OCI-M1 (cell line): ENCODE results near the gene PODN.

Source experiments
- DNase-seq: peaks from one replicate; lab custom pipeline; 2025; lab: John Stamatoyannopoulos, UW

Gene PODN

DNA sequence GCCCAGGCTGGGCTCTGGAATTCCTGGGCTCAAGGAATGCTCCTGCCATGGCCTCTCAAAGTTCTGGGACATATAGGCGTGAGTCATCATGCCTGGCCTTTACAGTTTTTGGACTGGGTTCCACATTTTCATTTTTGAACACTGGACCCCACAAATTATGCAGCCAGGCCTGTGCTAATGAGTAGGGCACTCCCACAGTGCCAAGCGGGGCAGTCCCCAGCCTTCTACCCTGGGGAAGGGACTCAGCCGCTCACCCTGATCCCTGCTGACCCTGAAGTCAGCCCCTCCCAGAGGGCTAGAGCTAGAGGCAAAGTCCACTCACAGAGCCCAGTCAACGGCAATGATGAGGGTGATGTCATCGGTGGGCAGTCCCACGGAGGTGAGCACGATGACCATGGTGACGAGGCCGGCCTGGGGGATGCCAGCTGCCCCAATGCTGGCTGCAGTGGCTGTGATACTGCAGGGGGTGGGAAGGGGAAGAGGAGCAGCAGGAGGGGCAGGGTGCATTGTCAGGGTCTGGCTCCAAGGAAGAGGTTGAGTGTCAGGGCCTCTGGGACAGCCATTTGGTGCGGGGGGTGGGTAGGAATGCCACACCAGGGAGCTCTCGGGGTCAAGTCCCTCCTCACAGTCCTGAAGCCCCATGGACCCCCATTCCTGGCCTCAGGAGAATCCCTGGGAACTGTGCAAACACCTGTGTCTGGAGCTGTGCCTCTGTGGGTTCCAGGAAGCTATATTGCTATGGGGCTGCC is 27.6 kb downstream of the PODN start:
- DNase-seq = no peak

DNA sequence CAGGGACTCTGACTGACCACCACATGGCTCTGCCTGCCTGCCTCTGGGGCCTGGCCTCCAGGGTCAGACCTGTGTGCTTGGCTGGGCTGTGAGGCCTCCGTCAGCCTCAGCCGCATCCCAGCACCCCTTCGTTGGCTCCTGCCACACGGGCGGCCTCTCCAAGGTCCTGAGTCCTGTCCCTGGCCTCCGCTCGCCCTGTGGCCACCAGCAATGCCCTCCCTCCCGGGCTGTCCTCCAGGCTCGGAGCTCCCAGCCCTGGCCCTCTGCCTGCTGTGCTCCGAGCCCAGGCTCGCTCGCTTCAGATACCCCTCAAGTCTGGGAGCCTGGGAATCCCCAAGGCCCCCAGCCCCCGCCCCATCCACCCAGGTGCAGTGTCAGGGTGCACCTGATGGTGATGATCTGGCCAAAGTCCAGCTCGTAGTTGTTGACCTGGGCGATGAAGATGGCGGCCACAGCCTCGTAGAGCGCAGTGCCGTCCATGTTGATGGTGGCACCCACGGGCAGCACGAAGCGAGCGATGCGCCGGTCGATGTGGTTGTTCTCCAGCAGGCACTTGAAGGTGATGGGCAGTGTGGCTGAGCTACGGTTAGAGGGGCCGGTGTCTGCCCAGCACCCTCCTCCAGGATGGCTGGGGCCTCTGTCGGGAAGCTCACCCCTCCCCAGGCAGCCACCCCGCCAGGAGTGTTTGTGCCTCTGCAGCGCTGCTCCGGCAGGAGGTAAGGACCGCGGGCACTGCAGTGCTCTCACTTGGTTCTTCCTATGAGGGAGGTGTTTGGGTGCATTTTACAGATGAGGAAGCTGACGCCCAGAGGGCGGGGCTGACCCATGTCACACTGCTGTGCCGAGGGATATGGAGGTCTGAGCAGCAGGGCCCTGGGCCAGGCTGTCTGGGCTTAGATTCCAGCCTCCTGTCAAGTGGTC is 28.5 kb downstream of the PODN start:
- DNase-seq = no peak

GRCh38 chr1:53091841-53092645 is 30.0 kb downstream of the PODN start:
- DNase-seq = no peak

DNA sequence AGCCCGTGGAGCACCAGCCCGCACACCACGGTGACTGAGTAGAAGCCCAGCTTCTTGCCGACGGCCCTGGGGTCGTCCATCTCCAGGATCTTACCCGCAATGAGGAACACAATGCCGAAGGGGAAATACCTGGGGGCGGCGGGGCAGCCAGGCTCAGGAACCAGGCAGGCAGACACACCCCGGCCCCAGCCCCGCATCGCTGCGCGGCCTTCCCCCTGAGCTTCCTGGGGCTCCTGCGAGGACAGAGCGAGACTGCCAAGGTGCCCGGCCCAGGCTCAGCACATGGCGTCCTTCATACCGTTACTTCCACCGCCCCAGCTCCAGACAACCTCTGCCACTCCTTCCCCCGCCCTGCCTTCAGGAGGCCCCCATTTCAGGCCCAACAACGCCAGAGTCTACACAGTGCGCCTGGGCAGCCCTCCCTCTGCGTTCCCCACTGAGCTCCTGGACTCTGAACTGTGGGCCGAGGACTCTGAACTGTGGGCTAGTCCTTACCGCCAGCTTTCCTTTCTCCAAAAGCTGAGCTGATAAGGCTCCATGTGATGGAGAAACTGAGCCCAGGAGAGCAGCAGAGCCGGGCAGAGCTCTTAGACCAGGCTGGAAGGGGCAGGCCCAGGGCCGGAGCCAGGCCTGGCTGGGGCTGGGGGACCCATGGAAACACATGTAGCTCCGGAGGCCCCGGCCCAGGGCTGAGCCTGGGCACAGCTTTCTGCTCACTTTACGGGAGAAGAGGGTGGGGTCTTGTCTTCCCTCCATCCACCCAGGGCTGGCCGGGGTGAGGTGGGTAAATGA is 30.8 kb downstream of the PODN start:
- DNase-seq = no peak

GRCh38 chr1:53093451-53093754 is 31.4 kb downstream of the PODN start:
- DNase-seq = no peak

DNA sequence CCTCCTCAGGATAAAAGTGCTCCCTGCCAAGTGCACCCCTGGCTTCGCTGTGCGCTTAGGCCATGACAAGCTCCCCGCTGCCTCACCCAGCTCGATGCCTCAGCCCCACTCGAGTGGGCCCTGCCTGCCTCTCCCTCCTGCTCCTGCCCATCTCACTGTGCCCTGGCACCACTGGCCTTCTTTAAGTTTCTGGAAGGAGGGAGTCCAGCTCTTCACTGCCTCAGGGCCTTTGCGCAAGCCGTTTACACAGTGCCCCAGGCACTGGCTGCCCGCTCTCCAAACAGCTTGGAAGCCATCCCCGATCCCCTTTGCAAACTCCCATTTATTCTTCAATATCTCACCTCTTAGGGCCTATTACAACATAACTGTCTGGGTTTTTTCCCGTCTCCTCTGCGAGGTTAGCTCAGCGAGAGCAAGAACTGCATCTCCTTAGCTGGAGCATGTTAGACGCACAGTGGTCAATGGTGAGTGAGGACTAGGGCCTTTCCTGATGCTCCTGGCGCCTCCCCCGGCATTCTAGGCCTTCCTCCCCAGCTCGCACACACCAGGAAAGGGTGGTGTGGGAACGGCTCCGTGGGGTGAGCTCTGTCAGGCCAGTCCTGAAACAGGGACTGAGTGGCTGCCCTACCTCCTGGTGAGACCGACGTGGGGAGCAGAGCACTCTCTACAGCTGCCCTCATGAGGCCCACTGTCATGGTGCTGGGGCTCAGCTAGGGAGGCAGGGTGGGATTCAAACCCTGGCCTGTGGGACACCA is 31.9 kb downstream of the PODN start:
- DNase-seq = no peak

DNA sequence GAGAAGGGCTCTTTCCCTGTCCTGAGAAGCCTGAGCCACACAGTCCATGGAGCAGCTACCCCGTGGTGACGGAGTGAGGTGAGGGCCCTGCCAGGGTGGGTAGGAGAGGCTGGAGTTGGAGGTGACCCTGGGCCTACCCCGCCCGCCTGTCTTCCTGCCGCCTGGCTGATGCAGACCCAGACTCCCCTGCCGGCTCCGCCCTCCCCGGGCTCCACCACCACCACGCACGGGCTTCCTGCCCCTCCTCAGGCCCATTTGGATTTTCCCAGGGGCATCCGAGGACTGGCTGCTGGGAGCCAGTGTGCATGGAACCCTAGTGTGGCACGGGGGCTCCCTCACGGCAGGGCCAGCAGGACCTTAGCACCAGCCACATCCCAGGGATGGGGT is 32.5 kb downstream of the PODN start:
- no peak for DNase-seq

- no peak for DNase-seq
Observed at GRCh38 chr1:53104289-53104913, 42.4 kb downstream of the PODN start.

GRCh38 chr1:53107090-53107489 is 45.1 kb downstream of the PODN start:
- DNase-seq = no peak

- DNase-seq = no peak
Observed at GRCh38 chr1:53107570-53108322, 45.7 kb downstream of the PODN start.

- DNase-seq = no peak
Observed at GRCh38 chr1:53108646-53109580, 46.9 kb downstream of the PODN start.

- DNase-seq = peak; percentile 64
Observed at GRCh38 chr1:53110370-53111072, 48.5 kb downstream of the PODN start.

- DNase-seq = no peak
Observed at GRCh38 chr1:53111073-53111556, 49.1 kb downstream of the PODN start.

GRCh38 chr1:53111693-53112092 is 49.7 kb downstream of the PODN start:
- DNase-seq = no peak

- no peak for DNase-seq
Observed at GRCh38 chr1:53112271-53112774, 50.3 kb downstream of the PODN start.

GRCh38 chr1:53112861-53113260 is 50.8 kb downstream of the PODN start:
- DNase-seq = no peak

DNA sequence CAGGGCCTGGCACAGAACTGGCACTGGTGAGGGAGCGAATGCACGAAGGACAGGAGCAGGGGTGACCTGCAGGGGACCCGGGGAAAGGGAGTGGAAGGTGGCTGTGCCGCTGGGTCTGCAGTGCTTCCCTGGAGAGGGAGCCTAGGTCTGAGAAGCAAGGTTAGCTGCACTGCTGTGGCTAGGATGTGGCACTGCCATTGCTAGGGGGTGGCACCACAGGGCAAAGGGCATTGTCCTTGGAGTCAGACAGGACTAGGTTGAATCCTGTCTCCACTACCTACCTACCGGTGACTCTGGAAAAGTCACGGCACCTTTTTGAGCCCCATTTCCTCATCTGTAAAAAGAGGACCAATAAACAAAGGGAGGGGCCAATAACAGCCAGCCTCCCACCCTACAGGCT is 52.1 kb downstream of the PODN start:
- DNase-seq = no peak
